HepG2 (cell line): ENCODE measurements around the gene KCNK7. TPM values are rescaled to one million over a fixed set of nuclear protein-coding genes. Genes with fewer than 3 reads are reported as not detected.

Source experiments
- HOMEZ ChIP-seq: IDR thresholded peaks from 2 replicates; pipeline ENCODE4 v1.6.1; 2016; ENCODE audit warnings: low read depth
- MED8 ChIP-seq: sonication (generic); formaldehyde crosslinking; IDR thresholded peaks from 2 replicates; pipeline ENCODE4 v1.8.1; 2023; ENCODE audit warnings: mild to moderate bottlenecking, missing genetic modification reagents; ENCODE audit not compliant: insufficient replicate concordance
- NRL ChIP-seq: sonication (generic); formaldehyde crosslinking; IDR thresholded peaks from 2 replicates; pipeline ENCODE4 v1.5.0; 2020; ENCODE audit warnings: missing genetic modification reagents, mild to moderate bottlenecking, moderate library complexity, borderline replicate concordance
- REST ChIP-seq, 2 experiments: IDR thresholded peaks; 2 replicates each; pipeline ENCODE4 v1.6.1; 2011 to 2012; ENCODE audit warnings: low read length in 2 of 2, borderline replicate concordance in 1 of 2, low read depth in 1 of 2, mild to moderate bottlenecking in 1 of 2, moderate library complexity in 1 of 2
- TEAD3 ChIP-seq: optimal IDR thresholded peaks from 2 replicates; pipeline ENCODE3; 2016; ENCODE audit warnings: borderline replicate concordance
- ZFX ChIP-seq: sonication (generic); formaldehyde crosslinking; IDR thresholded peaks from 2 replicates; pipeline ENCODE4 v1.4.0; 2020; ENCODE audit warnings: mild to moderate bottlenecking, low read depth, missing genetic modification reagents, moderate library complexity
- ZNF225 ChIP-seq: sonication (generic); formaldehyde crosslinking; IDR thresholded peaks from 2 replicates; pipeline ENCODE4 v1.4.0; 2020; ENCODE audit warnings: mild to moderate bottlenecking, missing genetic modification reagents
- ZNF281 ChIP-seq: sonication (generic); formaldehyde crosslinking; IDR thresholded peaks from 2 replicates; pipeline ENCODE4 v1.4.0; 2020; ENCODE audit warnings: missing genetic modification reagents, borderline replicate concordance
- ZNF33A ChIP-seq: sonication (generic); formaldehyde crosslinking; IDR thresholded peaks from 2 replicates; pipeline ENCODE4 v1.5.1; 2020; ENCODE audit warnings: missing genetic modification reagents, mild to moderate bottlenecking, moderate library complexity, borderline replicate concordance
- ZNF562 ChIP-seq: sonication (generic); formaldehyde crosslinking; IDR thresholded peaks from 2 replicates; pipeline ENCODE4 v1.8.0; 2022; ENCODE audit warnings: missing genetic modification reagents, borderline replicate concordance
- ZNF576 ChIP-seq: sonication (generic); formaldehyde crosslinking; IDR thresholded peaks from 2 replicates; pipeline ENCODE4 v1.4.0; 2020; ENCODE audit warnings: mild to moderate bottlenecking, missing genetic modification reagents
- ZNF607 ChIP-seq: sonication (generic); formaldehyde crosslinking; IDR thresholded peaks from 2 replicates; pipeline ENCODE4 v1.5.1; 2020; ENCODE audit warnings: missing genetic modification reagents, mild to moderate bottlenecking, borderline replicate concordance
- ZNF660 ChIP-seq: sonication (generic); formaldehyde crosslinking; IDR thresholded peaks from 2 replicates; pipeline ENCODE4 v1.5.1; 2020; ENCODE audit warnings: mild to moderate bottlenecking, low read depth, missing genetic modification reagents, borderline replicate concordance
- ZNF691 ChIP-seq: sonication (generic); formaldehyde crosslinking; IDR thresholded peaks from 2 replicates; pipeline ENCODE4 v1.4.0; 2020; ENCODE audit warnings: missing genetic modification reagents, low read depth, mild to moderate bottlenecking, borderline replicate concordance
- ZNF816 ChIP-seq: sonication (generic); formaldehyde crosslinking; IDR thresholded peaks from 2 replicates; pipeline ENCODE4 v1.8.0; 2022; ENCODE audit warnings: missing genetic modification reagents, mild to moderate bottlenecking, borderline replicate concordance
- ZUFSP ChIP-seq: sonication (generic); formaldehyde crosslinking; IDR thresholded peaks from 2 replicates; pipeline ENCODE4 v1.9.0; 2021; ENCODE audit warnings: missing genetic modification reagents, mild to moderate bottlenecking, borderline replicate concordance
- polyA plus RNA-seq, 8 experiments: library from polyadenylated mRNA; depleted of rRNA in 3 of 8; stranded (reverse) in 7 of 8; unstranded in 1 of 8; fragments of >200 nt; fragmentation: Illumina TruSeq in 4 of 8; extraction: Trizol in 4 of 8; gene quantifications; 2 replicates each; pipeline versions ENCODE4 v1.2.1 to v1.2.3, GENCODE V29; 2011 to 2016; ENCODE audit warnings: low read depth in 4 of 8, missing spikeins in 1 of 8, mixed read lengths in 1 of 8; ENCODE audit not compliant: insufficient read depth in 1 of 8
- total RNA-seq, 5 experiments: library from RNA; depleted of rRNA; stranded (reverse); fragments of >200 nt; fragmentation: Illumina TruSeq; extraction: Trizol; gene quantifications; 2 replicates each; pipeline ENCODE4 v1.2.3, GENCODE V29; 2016; ENCODE audit warnings: low read depth in 1 of 5

The KCNK7 gene
- total and polyA plus RNA-seq, 2 of the 13 experiments (the other 11 are each of a cell fraction or from before 2014, with no cell fraction given), result 0.11 TPM; not detected in 1

GRCh38 chr11:65558930-65559509, 36.6 kb downstream of the KCNK7 start (continued):
- TF ChIP-seq ZNF281, result no peak
- TF ChIP-seq ZNF607 (CRISPR knock-in tag), result no peak
- TF ChIP-seq NRL (CRISPR knock-in tag), result 0 out of 2 replicates have a peak, but pooled peaks have one; percentile 41
- TF ChIP-seq REST (IDR thresholded peaks at IDR 0.05; ENCODE audit: borderline replicate concordance in 1 of 2, low read depth in 1 of 2, low read length in 2 of 2), result no peak
- no peak for TF ChIP-seq HOMEZ (CRISPR knock-in tag)
- TF ChIP-seq ZNF691 (CRISPR knock-in tag), result no peak; the same call in 1 of the 2 replicates
- peak; percentile 61 for TF ChIP-seq ZFX (CRISPR knock-in tag)
- TF ChIP-seq ZNF33A (CRISPR knock-in tag), result no peak
- no peak for TF ChIP-seq ZNF562 (CRISPR knock-in tag)
- TF ChIP-seq TEAD3 (CRISPR knock-in tag), result no peak
- no peak for TF ChIP-seq ZNF225 (CRISPR knock-in tag)
- peak; percentile 30 for TF ChIP-seq MED8 (CRISPR knock-in tag)
- peak; percentile 80; the same call in 1 of the 2 replicates for TF ChIP-seq ZNF576 (CRISPR knock-in tag)
- TF ChIP-seq ZNF816 (CRISPR knock-in tag), result no peak
- TF ChIP-seq ZNF660 (CRISPR knock-in tag), result no peak
- TF ChIP-seq ZUFSP, result no peak
